ENCODE results near the gene GPR87.

DNA sequence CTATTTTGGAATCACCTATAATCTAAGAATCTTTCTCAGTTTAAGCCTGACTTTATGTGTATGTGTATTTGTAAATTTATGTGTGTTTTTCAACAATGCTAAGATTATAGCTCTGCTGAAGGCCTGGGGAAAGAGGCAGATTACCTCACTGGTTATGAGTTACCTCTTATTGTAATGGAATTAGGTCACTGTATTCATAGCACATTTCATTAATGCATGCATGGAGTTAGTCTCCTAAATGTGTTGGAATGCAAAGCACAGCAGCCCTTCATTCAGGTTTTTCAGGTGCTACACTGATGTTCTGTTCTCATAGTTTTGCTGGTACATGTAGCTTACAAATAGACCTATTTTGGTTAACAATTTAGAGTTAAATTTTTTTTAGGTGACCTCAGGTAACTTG lies 9.5 kb downstream of the GPR87 start:
- TF ChIP-seq, protein P1, sequence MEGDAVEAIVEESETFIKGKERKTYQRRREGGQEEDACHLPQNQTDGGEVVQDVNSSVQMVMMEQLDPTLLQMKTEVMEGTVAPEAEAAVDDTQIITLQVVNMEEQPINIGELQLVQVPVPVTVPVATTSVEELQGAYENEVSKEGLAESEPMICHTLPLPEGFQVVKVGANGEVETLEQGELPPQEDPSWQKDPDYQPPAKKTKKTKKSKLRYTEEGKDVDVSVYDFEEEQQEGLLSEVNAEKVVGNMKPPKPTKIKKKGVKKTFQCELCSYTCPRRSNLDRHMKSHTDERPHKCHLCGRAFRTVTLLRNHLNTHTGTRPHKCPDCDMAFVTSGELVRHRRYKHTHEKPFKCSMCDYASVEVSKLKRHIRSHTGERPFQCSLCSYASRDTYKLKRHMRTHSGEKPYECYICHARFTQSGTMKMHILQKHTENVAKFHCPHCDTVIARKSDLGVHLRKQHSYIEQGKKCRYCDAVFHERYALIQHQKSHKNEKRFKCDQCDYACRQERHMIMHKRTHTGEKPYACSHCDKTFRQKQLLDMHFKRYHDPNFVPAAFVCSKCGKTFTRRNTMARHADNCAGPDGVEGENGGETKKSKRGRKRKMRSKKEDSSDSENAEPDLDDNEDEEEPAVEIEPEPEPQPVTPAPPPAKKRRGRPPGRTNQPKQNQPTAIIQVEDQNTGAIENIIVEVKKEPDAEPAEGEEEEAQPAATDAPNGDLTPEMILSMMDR (conservative IDR thresholded peaks at IDR 0.05; ENCODE audit: low read depth, low read length) = no peak
- TF ChIP-seq EZH2phosphoT487 (IDR thresholded peaks at IDR 0.05; ENCODE audit: borderline replicate concordance, low read length) (no peak), EZH2 (IDR thresholded peaks at IDR 0.05; ENCODE audit: low read length, unreplicated experiment) (no peak)
